H9 (cell line): ENCODE data around the gene EPHB2. TPM values are rescaled to one million over a fixed set of nuclear protein-coding genes. Genes with fewer than 3 reads are reported as not detected.

ENCODE experiments used
- DNase-seq: peaks from one replicate; pipeline ENCODE4 v3.0.0-alpha.2; 2017
- H2AFZ ChIP-seq: one replicate; pipeline ENCODE4 v1.6.1; 2013; ENCODE audit warnings: mild to moderate bottlenecking, low read length, control low read depth, moderate library complexity
- H2AK5ac ChIP-seq: 2 replicates; pipeline ENCODE4 v1.6.1; 2013; ENCODE audit warnings: low read length, control low read depth, mixed read lengths; ENCODE audit not compliant: insufficient read length
- H2BK120ac ChIP-seq: one replicate; pipeline ENCODE4 v1.6.1; 2013; ENCODE audit warnings: low read depth, mild to moderate bottlenecking, low read length, control low read depth, inconsistent platforms; ENCODE audit not compliant: poor library complexity, severe bottlenecking
- H2BK12ac ChIP-seq: 2 replicates; pipeline ENCODE4 v1.6.1; 2013; ENCODE audit warnings: low read length, control low read depth, mixed read lengths, low read depth; ENCODE audit not compliant: insufficient read length
- H2BK15ac ChIP-seq: 2 replicates; pipeline ENCODE4 v1.6.1; 2013; ENCODE audit warnings: low read depth, low read length, control low read depth
- H2BK20ac ChIP-seq: one replicate; pipeline ENCODE4 v1.6.1; 2013; ENCODE audit warnings: low read depth, mild to moderate bottlenecking, low read length, control low read depth, inconsistent platforms; ENCODE audit not compliant: poor library complexity, severe bottlenecking
- H2BK5ac ChIP-seq: 2 replicates; pipeline ENCODE4 v1.6.1; 2013; ENCODE audit warnings: low read length, control low read depth, mixed read lengths; ENCODE audit not compliant: insufficient read length
- H3K14ac ChIP-seq: 2 replicates; pipeline ENCODE4 v1.6.1; 2013; ENCODE audit warnings: low read length, control low read depth; ENCODE audit not compliant: insufficient read depth
- H3K18ac ChIP-seq: 2 replicates; pipeline ENCODE4 v1.6.1; 2013; ENCODE audit warnings: low read depth, mild to moderate bottlenecking, mixed read lengths, low read length, control low read depth; ENCODE audit not compliant: insufficient read length
- H3K23ac ChIP-seq: 2 replicates; pipeline ENCODE4 v1.6.1; 2013; ENCODE audit warnings: low read length, control low read depth, mixed read lengths, low read depth; ENCODE audit not compliant: insufficient read length
- H3K23me2 ChIP-seq: 2 replicates; pipeline ENCODE4 v1.6.1; 2013; ENCODE audit warnings: low read depth, mild to moderate bottlenecking, mixed read lengths, low read length, control low read depth; ENCODE audit not compliant: insufficient read length, poor library complexity, severe bottlenecking
- H3K27ac ChIP-seq: 2 replicates; pipeline ENCODE4 v1.5.1; 2013; ENCODE audit warnings: low read length, control low read depth, mixed read lengths, low read depth; ENCODE audit not compliant: insufficient read length
- H3K27me3 ChIP-seq: 2 replicates; pipeline ENCODE4 v1.6.1; 2013; ENCODE audit warnings: low read length, control low read depth, inconsistent platforms; ENCODE audit not compliant: insufficient read depth
- H3K4ac ChIP-seq: 2 replicates; pipeline ENCODE4 v1.6.1; 2013; ENCODE audit warnings: low read depth, mild to moderate bottlenecking, control low read depth, inconsistent platforms, low read length, moderate library complexity
- H3K4me1 ChIP-seq: 2 replicates; pipeline ENCODE4 v1.6.1; 2013; ENCODE audit warnings: low read length, control low read depth, inconsistent platforms; ENCODE audit not compliant: insufficient read depth
- H3K4me2 ChIP-seq: 2 replicates; pipeline ENCODE4 v1.6.1; 2013; ENCODE audit warnings: low read length, control low read depth, mixed read lengths; ENCODE audit not compliant: insufficient read length, insufficient read depth
- H3K56ac ChIP-seq: 2 replicates; pipeline ENCODE4 v1.6.1; 2013; ENCODE audit warnings: low read depth, mild to moderate bottlenecking, mixed read lengths, low read length, control low read depth; ENCODE audit not compliant: insufficient read length
- H3K79me1 ChIP-seq: 2 replicates; pipeline ENCODE4 v1.6.1; 2013; ENCODE audit warnings: low read depth, mild to moderate bottlenecking, moderate library complexity, low read length, control low read depth, inconsistent platforms; ENCODE audit not compliant: insufficient read depth, poor library complexity, severe bottlenecking
- H3K79me2 ChIP-seq: 2 replicates; pipeline ENCODE4 v1.6.1; 2013; ENCODE audit warnings: low read length, control low read depth, inconsistent platforms; ENCODE audit not compliant: insufficient read depth
- H3K9ac ChIP-seq: 2 replicates; pipeline ENCODE4 v1.6.1; 2013; ENCODE audit warnings: low read length, control low read depth, mixed read lengths; ENCODE audit not compliant: insufficient read length; ENCODE audit errors: extremely low read depth
- H3K9me3 ChIP-seq: one replicate; pipeline ENCODE4 v1.6.1; 2013; ENCODE audit warnings: low read depth, low read length, inconsistent platforms; ENCODE audit not compliant: control insufficient read depth
- H3T11ph ChIP-seq: one replicate; pipeline ENCODE4 v1.6.1; 2013; ENCODE audit warnings: mild to moderate bottlenecking, low read length, control low read depth, inconsistent platforms
- H4K20me1 ChIP-seq: one replicate; pipeline ENCODE4 v1.6.1; 2013; ENCODE audit not compliant: control insufficient read depth, insufficient read length, insufficient read depth
- H4K5ac ChIP-seq: 2 replicates; pipeline ENCODE4 v1.6.1; 2013; ENCODE audit warnings: low read depth, mild to moderate bottlenecking, mixed read lengths, low read length, control low read depth; ENCODE audit not compliant: insufficient read length
- H4K8ac ChIP-seq: replicated peaks from 2 replicates; pipeline ENCODE4 v1.6.1; 2013; ENCODE audit warnings: low read length, control low read depth, mixed read lengths, low read depth; ENCODE audit not compliant: insufficient read length
- H4K91ac ChIP-seq: 2 replicates; pipeline ENCODE4 v1.6.1; 2013; ENCODE audit warnings: low read depth, mild to moderate bottlenecking, moderate library complexity, mixed read lengths, low read length, control low read depth; ENCODE audit not compliant: insufficient read length
- H3K27ac Mint-ChIP-seq, 3 experiments: 2 replicates in 2 of 3; 3 replicates in 1 of 3; pipeline ENCODE4 v1.8.0; 2020 to 2021; ENCODE audit warnings: mixed read lengths in 3 of 3, mild to moderate bottlenecking in 1 of 3, moderate library complexity in 1 of 3
- H3K27me3 Mint-ChIP-seq: 2 replicates; pipeline ENCODE4 v1.8.0; 2021; ENCODE audit warnings: low read depth, mild to moderate bottlenecking, moderate library complexity, mixed read lengths
- H3K36me3 Mint-ChIP-seq, 3 experiments: 2 replicates in 2 of 3; 3 replicates in 1 of 3; pipeline ENCODE4 v1.8.0; 2020 to 2021; ENCODE audit warnings: low read depth in 3 of 3, mixed read lengths in 3 of 3; ENCODE audit not compliant: insufficient read depth in 1 of 3
- H3K4me1 Mint-ChIP-seq, 2 experiments: 2 replicates each; pipeline ENCODE4 v1.8.0; 2020; ENCODE audit warnings: mixed read lengths in 2 of 2
- H3K4me3 Mint-ChIP-seq, 2 experiments: 2 replicates in 1 of 2; 3 replicates in 1 of 2; pipeline ENCODE4 v1.8.0; 2020 to 2021; ENCODE audit warnings: mild to moderate bottlenecking in 2 of 2, mixed read lengths in 2 of 2, moderate library complexity in 1 of 2
- H3K9me3 Mint-ChIP-seq, 2 experiments: 2 replicates in 1 of 2; 3 replicates in 1 of 2; pipeline ENCODE4 v1.8.0; 2020; ENCODE audit warnings: mild to moderate bottlenecking in 2 of 2, mixed read lengths in 2 of 2, moderate library complexity in 1 of 2
- CTCF ChIP-seq: fragments of 200-600 bp; sonication (generic); conservative IDR thresholded peaks from 3 replicates; pipeline ENCODE4 v1.8.0; 2021; ENCODE audit warnings: antibody characterized with exemption, mild to moderate bottlenecking
- WGBS: extraction: QIAGEN DNeasy Blood & Tissue Kit; methylation state at CpG from one replicate; pipeline ENCODE4 v1.1.7; 2013; ENCODE audit warnings: missing lambda C conversion rate, low lambda C conversion rate, mixed read lengths; ENCODE audit not compliant: insufficient read length; ENCODE audit errors: extremely low coverage; 5-methylcytosine and 5-hydroxymethylcytosine counted together
- total RNA-seq: library from RNA; stranded (reverse); gene quantifications from 2 replicates; pipeline ENCODE4 v1.2.1, GENCODE V29; 2021

EPHB2 gene
- total RNA-seq, 1 experiment from 2014 or later: 9.5 TPM

GRCh38 chr1:22778408-22778807 lies 67.8 kb downstream of the EPHB2 start:
- DNase-seq: no peak
- no CpG with 5 or more reads among the region's 2 CpGs for WGBS
- Histone ChIP-seq H3K79me1 (no peaks in the 10 kb centered on the region), H2BK120ac (no peak overlapping the region), H3K14ac (no peak overlapping the region), H3K4ac (no peak overlapping the region), H2BK20ac (no peak overlapping the region), H3K18ac (no peak overlapping the region), H4K91ac (no peak overlapping the region), H2BK5ac (no peak overlapping the region), H3K27me3 (no peaks in the 10 kb centered on the region), H3K9me3 (no peaks in the 10 kb centered on the region), H3T11ph (no peak overlapping the region), H2AFZ (no peak overlapping the region), H3K4me1 (0 out of 2 replicates have a peak, but pooled peaks cover 3% of the 10 kb centered on the region), H3K79me2 (no peaks in the 10 kb centered on the region), H3K56ac (no peak overlapping the region), H4K5ac (no peak overlapping the region), H3K23ac (no peak overlapping the region), H4K8ac (no peak overlapping the region), H2AK5ac (no peak overlapping the region), H3K9ac (no peak overlapping the region), H3K23me2 (no peaks in the 10 kb centered on the region), H2BK15ac (no peak overlapping the region), H3K27ac (no peak overlapping the region), H3K4me2 (no peak overlapping the region), H2BK12ac (no peak overlapping the region), H4K20me1 (no peaks in the 10 kb centered on the region)
- Mint-ChIP-seq H3K27me3 (no peaks in the 10 kb centered on the region), H3K4me1 (peaks cover 8 to 50% of the 10 kb centered on the region in 2 experiments), H3K36me3 (no peaks in the 10 kb centered on the region; a peak in 1 of 7 replicates), H3K9me3 (no peaks in the 10 kb centered on the region), H3K27ac (no peak overlapping the region; a peak in 1 of 7 replicates), H3K4me3 (no peak overlapping the region)
- TF ChIP-seq CTCF: no peak
